ENCODE measurements around the gene FREM2. TPM values are rescaled to one million over a fixed set of nuclear protein-coding genes. Genes with fewer than 3 reads are reported as not detected.

Gene FREM2
- total and polyA plus RNA-seq, 2 donors (not counting 3 experiments of a cell fraction or from before 2014, with no cell fraction given) = under 0.01 TPM; not detected in 1

DNA sequence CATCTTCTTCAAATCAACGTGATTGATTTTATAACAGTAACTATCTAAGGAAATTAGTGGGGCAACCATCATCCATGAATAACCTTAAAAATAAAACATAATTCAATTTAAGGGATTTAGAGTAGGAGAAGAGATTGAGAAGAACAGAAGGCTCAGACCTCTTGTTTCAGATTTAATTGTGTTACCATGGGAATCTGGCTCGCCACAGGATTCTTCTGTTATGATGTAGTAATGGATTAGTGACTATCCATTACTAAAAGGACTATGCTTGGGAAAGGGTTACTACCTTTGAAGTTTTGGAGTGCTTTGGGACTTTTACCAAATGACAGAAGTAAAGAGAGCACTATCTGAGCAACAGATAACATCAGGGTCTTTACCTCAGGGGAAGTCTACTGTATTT is 13.2 kb downstream of the FREM2 start:
- ChIA-PET CTCF (no interaction called here), POLR2A (no interaction called here)
- Histone ChIP-seq H3K36me3 (ENCODE audit: control insufficient read depth in 2 of 2, extremely low read depth in 1 of 2, insufficient read depth in 2 of 2, low read length in 2 of 2) (no peaks in the 10 kb centered on the region), H3K4me3 (replicated peaks in 1 of 3; ENCODE audit: insufficient read depth in 1 of 3, low read depth in 1 of 3, low read length in 3 of 3) (no peak overlapping the region), H4K20me1 (replicated peaks; ENCODE audit: control insufficient read depth, extremely low read depth, insufficient read depth, low read length) (no peaks in the 10 kb centered on the region), H3K79me2 (ENCODE audit: control insufficient read depth, insufficient read depth, low read length) (no peaks in the 10 kb centered on the region), H3K27me3 (ENCODE audit: control insufficient read depth in 2 of 2, insufficient read depth in 2 of 2, low read length in 2 of 2) (no peaks in the 10 kb centered on the region), H3K27ac (ENCODE audit: insufficient read depth, low read depth, low read length) (no peak overlapping the region), H2AFZ (ENCODE audit: low read depth, low read length) (no peak overlapping the region), H3K4me1 (ENCODE audit: control insufficient read depth, extremely low read depth, insufficient read depth, low read length) (no peaks in the 10 kb centered on the region), H3K9me1 (replicated peaks; ENCODE audit: control insufficient read depth, extremely low read depth, insufficient read depth, low read length) (peaks cover 2% of the 10 kb centered on the region), H3K4me2 (ENCODE audit: insufficient read depth, low read length) (no peak overlapping the region), H3K9me3 (replicated peaks; ENCODE audit: control insufficient read depth, insufficient read depth, low read length) (no peaks in the 10 kb centered on the region), H3K9ac (replicated peaks; ENCODE audit: extremely low read depth, insufficient read depth, low read length) (no peak overlapping the region)
- dilution Hi-C loops (cut with MboI; ENCODE audit: extremely low pct_ligation_motif_present, low sequenced_read_pairs) = no loop called here
- FAIRE-seq = no peak
- no TSS peak for BruUV-seq (replicated peaks)
- DNase-seq (ENCODE audit: low read depth, low spot score) = no peak
- TF ChIP-seq, protein P1, sequence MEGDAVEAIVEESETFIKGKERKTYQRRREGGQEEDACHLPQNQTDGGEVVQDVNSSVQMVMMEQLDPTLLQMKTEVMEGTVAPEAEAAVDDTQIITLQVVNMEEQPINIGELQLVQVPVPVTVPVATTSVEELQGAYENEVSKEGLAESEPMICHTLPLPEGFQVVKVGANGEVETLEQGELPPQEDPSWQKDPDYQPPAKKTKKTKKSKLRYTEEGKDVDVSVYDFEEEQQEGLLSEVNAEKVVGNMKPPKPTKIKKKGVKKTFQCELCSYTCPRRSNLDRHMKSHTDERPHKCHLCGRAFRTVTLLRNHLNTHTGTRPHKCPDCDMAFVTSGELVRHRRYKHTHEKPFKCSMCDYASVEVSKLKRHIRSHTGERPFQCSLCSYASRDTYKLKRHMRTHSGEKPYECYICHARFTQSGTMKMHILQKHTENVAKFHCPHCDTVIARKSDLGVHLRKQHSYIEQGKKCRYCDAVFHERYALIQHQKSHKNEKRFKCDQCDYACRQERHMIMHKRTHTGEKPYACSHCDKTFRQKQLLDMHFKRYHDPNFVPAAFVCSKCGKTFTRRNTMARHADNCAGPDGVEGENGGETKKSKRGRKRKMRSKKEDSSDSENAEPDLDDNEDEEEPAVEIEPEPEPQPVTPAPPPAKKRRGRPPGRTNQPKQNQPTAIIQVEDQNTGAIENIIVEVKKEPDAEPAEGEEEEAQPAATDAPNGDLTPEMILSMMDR (IDR thresholded peaks at IDR 0.05; ENCODE audit: extremely low read depth in 1 of 2, insufficient read depth in 1 of 2, low read depth in 1 of 2, low read length in 2 of 2) = no peak
- TF ChIP-seq EZH2 (IDR thresholded peaks at IDR 0.05; ENCODE audit: borderline replicate concordance, low read depth, low read length, severe bottlenecking) = no peak
- intact Hi-C loops (cut with micrococcal nuclease) = no loop called here

DNA sequence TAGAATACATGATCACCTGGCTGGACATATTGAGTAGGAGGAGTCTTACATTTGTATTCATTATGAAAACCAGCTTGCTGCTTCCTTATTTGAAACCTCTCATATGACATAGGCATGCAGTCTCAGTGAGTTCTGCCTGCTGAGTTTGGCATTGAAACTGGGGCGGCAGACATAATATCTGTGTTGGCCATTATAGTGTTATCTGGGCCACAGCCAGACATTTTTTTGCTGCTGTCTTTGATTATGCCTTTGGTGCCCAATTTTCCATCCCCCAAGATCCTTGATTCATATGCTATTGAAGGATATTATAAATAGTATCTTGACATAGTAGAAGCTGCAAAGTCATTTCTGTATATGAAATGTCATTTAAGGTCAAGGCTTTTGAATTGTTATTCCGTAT is 15.8 kb downstream of the FREM2 start:
- Histone ChIP-seq H3K9me3 (replicated peaks; ENCODE audit: control insufficient read depth, insufficient read depth, low read length) (no peaks in the 10 kb centered on the region), H3K36me3 (ENCODE audit: control insufficient read depth in 2 of 2, extremely low read depth in 1 of 2, insufficient read depth in 2 of 2, low read length in 2 of 2) (no peaks in the 10 kb centered on the region), H3K79me2 (ENCODE audit: control insufficient read depth, insufficient read depth, low read length) (no peaks in the 10 kb centered on the region), H3K4me2 (ENCODE audit: insufficient read depth, low read length) (no peak overlapping the region), H3K4me1 (ENCODE audit: control insufficient read depth, extremely low read depth, insufficient read depth, low read length) (no peaks in the 10 kb centered on the region), H3K9me1 (replicated peaks; ENCODE audit: control insufficient read depth, extremely low read depth, insufficient read depth, low read length) (peaks cover 2% of the 10 kb centered on the region), H3K4me3 (replicated peaks in 1 of 3; ENCODE audit: insufficient read depth in 1 of 3, low read depth in 1 of 3, low read length in 3 of 3) (no peak overlapping the region), H3K9ac (replicated peaks; ENCODE audit: extremely low read depth, insufficient read depth, low read length) (no peak overlapping the region), H3K27ac (ENCODE audit: insufficient read depth, low read depth, low read length) (no peak overlapping the region), H4K20me1 (replicated peaks; ENCODE audit: control insufficient read depth, extremely low read depth, insufficient read depth, low read length) (no peaks in the 10 kb centered on the region), H2AFZ (ENCODE audit: low read depth, low read length) (no peak overlapping the region), H3K27me3 (ENCODE audit: control insufficient read depth in 2 of 2, insufficient read depth in 2 of 2, low read length in 2 of 2) (no peaks in the 10 kb centered on the region)
- CTCF ChIA-PET = interaction anchor here (1.5 kb wide), 1 partner anchor 11 kb away, joined by 3 read pairs; no protein-coding TSS in a partner anchor
- FAIRE-seq (no peak), DNase-seq (ENCODE audit: low read depth, low spot score) (no peak)
- no TSS peak for BruUV-seq (replicated peaks)
- intact Hi-C loops (cut with micrococcal nuclease) (no loop called here), dilution Hi-C loops (cut with MboI; ENCODE audit: extremely low pct_ligation_motif_present, low sequenced_read_pairs) (no loop called here)
- TF ChIP-seq MYC (IDR thresholded peaks at IDR 0.05; ENCODE audit: low read depth, low read length) = no peak
- TF ChIP-seq, protein P1 (IDR thresholded peaks at IDR 0.05; ENCODE audit: extremely low read depth in 1 of 2, insufficient read depth in 1 of 2, low read depth in 1 of 2, low read length in 2 of 2) = no peak
- TF ChIP-seq GATA2 (IDR thresholded peaks at IDR 0.05; ENCODE audit: insufficient read depth, insufficient read length, low read depth, low read length) = no peak
- TF ChIP-seq, protein P2, sequence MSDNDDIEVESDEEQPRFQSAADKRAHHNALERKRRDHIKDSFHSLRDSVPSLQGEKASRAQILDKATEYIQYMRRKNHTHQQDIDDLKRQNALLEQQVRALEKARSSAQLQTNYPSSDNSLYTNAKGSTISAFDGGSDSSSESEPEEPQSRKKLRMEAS (IDR thresholded peaks at IDR 0.05; ENCODE audit: insufficient read depth, insufficient read length) = no peak
- TF ChIP-seq POLR2A (IDR thresholded peaks at IDR 0.05; ENCODE audit: low read depth, low read length) = no peak
- TF ChIP-seq EZH2 (IDR thresholded peaks at IDR 0.05; ENCODE audit: borderline replicate concordance, low read depth, low read length, severe bottlenecking) = no peak
- TF ChIP-seq POLR2AphosphoS5 (IDR thresholded peaks at IDR 0.05; ENCODE audit: insufficient read depth, low read depth, low read length) = no peak
- TF ChIP-seq JUN (IDR thresholded peaks at IDR 0.05; ENCODE audit: borderline replicate concordance, insufficient read depth, insufficient read length, low read depth) = no peak
- TF ChIP-seq FOS (IDR thresholded peaks at IDR 0.05; ENCODE audit: borderline replicate concordance, insufficient read depth, low read length) = no peak
- POLR2A ChIA-PET = no interaction called here

Measured in endothelial cell of umbilical vein (primary cell).